ENCODE measurements around the gene TBCD.

DNA sequence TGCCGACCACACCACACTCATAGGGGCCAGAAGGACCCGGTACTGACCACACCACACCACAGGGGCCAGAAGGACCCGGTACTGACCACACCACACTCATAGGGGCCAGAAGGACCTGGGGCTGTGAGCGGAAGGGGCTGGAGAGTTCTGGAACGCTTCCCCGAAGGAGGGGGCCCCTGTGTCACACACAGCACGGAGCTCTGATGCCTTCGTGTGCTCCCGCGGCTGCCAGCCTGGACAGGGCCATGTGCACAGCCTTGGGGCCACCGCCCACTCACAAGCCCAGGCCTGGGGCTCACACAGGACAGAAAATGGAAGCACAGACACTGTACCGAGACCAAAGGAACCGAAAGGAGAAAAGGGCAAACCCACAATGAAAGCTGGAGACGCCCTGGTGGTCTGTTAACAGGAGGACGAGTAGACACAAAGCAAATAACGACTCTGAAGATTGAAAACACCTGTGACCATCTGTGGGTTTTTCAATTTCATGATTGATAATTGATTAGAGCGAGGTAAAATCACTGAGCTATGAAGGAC lies 221.0 kb downstream of the TBCD start:
- TF ChIP-seq POLR2A (IDR thresholded peaks at IDR 0.05): no peak
- no peak for TF ChIP-seq CTCF (IDR thresholded peaks at IDR 0.05)

All from breast epithelium (tissue), 3 donors.